UCSD-AML1 (cell line): ENCODE data around the gene GABBR2.

Experiments
- DNase-seq: peaks from one replicate; lab custom pipeline; 2025; ENCODE audit not compliant: unreplicated experiment; lab: John Stamatoyannopoulos, UW

GABBR2 gene

GRCh38 chr9:98639133-98639532, 69.6 kb downstream of the GABBR2 start:
- DNase-seq, result no peak

GRCh38 chr9:98637381-98637780, 71.4 kb downstream of the GABBR2 start:
- no peak for DNase-seq

- DNase-seq, result no peak
Observed at GRCh38 chr9:98635374-98635773, 73.4 kb downstream of the GABBR2 start.

GRCh38 chr9:98634685-98635336, 73.9 kb downstream of the GABBR2 start:
- DNase-seq, result no peak

GRCh38 chr9:98632839-98633238, 75.9 kb downstream of the GABBR2 start:
- no peak for DNase-seq

GRCh38 chr9:98627296-98627695, 81.4 kb downstream of the GABBR2 start:
- no peak for DNase-seq

GRCh38 chr9:98625728-98626127, 83.0 kb downstream of the GABBR2 start:
- DNase-seq, result no peak

GRCh38 chr9:98619788-98620187, 88.9 kb downstream of the GABBR2 start:
- DNase-seq, result no peak

GRCh38 chr9:98615633-98616032, 93.1 kb downstream of the GABBR2 start:
- no peak for DNase-seq

GRCh38 chr9:98614941-98615340, 93.8 kb downstream of the GABBR2 start:
- DNase-seq, result no peak

- DNase-seq, result no peak
Observed at GRCh38 chr9:98612061-98612752, 96.5 kb downstream of the GABBR2 start.

GRCh38 chr9:98611319-98611718, 97.4 kb downstream of the GABBR2 start:
- no peak for DNase-seq

- no peak for DNase-seq
Observed at GRCh38 chr9:98610711-98611110, 98.0 kb downstream of the GABBR2 start.

- DNase-seq, result no peak
Observed at GRCh38 chr9:98610211-98610610, 98.5 kb downstream of the GABBR2 start.

GRCh38 chr9:98609646-98610045, 99.1 kb downstream of the GABBR2 start:
- no peak for DNase-seq

- DNase-seq, result no peak
Observed at GRCh38 chr9:98607787-98608186, 100.9 kb downstream of the GABBR2 start.

GRCh38 chr9:98607152-98607551, 101.6 kb downstream of the GABBR2 start:
- DNase-seq, result no peak

- no peak for DNase-seq
Observed at GRCh38 chr9:98606730-98607129, 102.0 kb downstream of the GABBR2 start.

GRCh38 chr9:98605116-98605515, 103.6 kb downstream of the GABBR2 start:
- no peak for DNase-seq

- no peak for DNase-seq
Observed at GRCh38 chr9:98603821-98604383, 104.8 kb downstream of the GABBR2 start.

GRCh38 chr9:98602839-98603500, 105.8 kb downstream of the GABBR2 start:
- DNase-seq, result no peak

- DNase-seq, result no peak
Observed at GRCh38 chr9:98600631-98601030, 108.1 kb downstream of the GABBR2 start.
